Raji (cell line): ENCODE measurements around the gene RBM14.

ENCODE experiments used
- POLR2A ChIP-seq: IDR thresholded peaks from 2 replicates; pipeline ENCODE4 v1.6.1; 2011; ENCODE audit warnings: low read depth, low read length, control low read depth; ENCODE audit not compliant: insufficient read depth

The RBM14 gene

GRCh38 chr11:66625041-66625751 lies 8.8 kb downstream of the RBM14 start:
- no peak for TF ChIP-seq POLR2A

GRCh38 chr11:66625752-66626149 lies 9.3 kb downstream of the RBM14 start:
- no peak for TF ChIP-seq POLR2A

- TF ChIP-seq POLR2A: no peak
Measured at GRCh38 chr11:66626382-66626781, 10.0 kb downstream of the RBM14 start.

- no peak for TF ChIP-seq POLR2A
Measured at GRCh38 chr11:66626926-66627325, 10.5 kb downstream of the RBM14 start.

- TF ChIP-seq POLR2A: no peak
Measured at GRCh38 chr11:66628061-66628603, 11.7 kb downstream of the RBM14 start.

GRCh38 chr11:66629356-66629755 lies 12.9 kb downstream of the RBM14 start:
- TF ChIP-seq POLR2A: no peak

GRCh38 chr11:66631883-66632282 lies 15.5 kb downstream of the RBM14 start:
- no peak for TF ChIP-seq POLR2A

GRCh38 chr11:66632952-66633351 lies 16.5 kb downstream of the RBM14 start:
- no peak for TF ChIP-seq POLR2A

- no peak for TF ChIP-seq POLR2A
Measured at GRCh38 chr11:66636411-66636810, 20.0 kb downstream of the RBM14 start.

- TF ChIP-seq POLR2A: no peak
Measured at GRCh38 chr11:66637557-66638176, 21.2 kb downstream of the RBM14 start.

- peak; percentile 84 for TF ChIP-seq POLR2A
Measured at GRCh38 chr11:66638177-66639065, 22.0 kb downstream of the RBM14 start, which contains the start of gene RBM4. TSS of gene RBM4 (plus strand) at chr11:66638703. CDS start at chr11:66639712, 1,009 bp downstream.

- TF ChIP-seq POLR2A: no peak
Measured at GRCh38 chr11:66639066-66639813, 22.8 kb downstream of the RBM14 start.

GRCh38 chr11:66641834-66642233 lies 25.4 kb downstream of the RBM14 start:
- TF ChIP-seq POLR2A: no peak

- TF ChIP-seq POLR2A: no peak
Measured at GRCh38 chr11:66643745-66644437, 27.5 kb downstream of the RBM14 start.
